ENCODE measurements around the gene FAM83D. TPM values are rescaled to one million over a fixed set of nuclear protein-coding genes. Genes with fewer than 3 reads are reported as not detected.

The FAM83D gene
- total and polyA plus RNA-seq, 2 experiments from 2014 or later, result 33.3 to 91.3 TPM

DNA sequence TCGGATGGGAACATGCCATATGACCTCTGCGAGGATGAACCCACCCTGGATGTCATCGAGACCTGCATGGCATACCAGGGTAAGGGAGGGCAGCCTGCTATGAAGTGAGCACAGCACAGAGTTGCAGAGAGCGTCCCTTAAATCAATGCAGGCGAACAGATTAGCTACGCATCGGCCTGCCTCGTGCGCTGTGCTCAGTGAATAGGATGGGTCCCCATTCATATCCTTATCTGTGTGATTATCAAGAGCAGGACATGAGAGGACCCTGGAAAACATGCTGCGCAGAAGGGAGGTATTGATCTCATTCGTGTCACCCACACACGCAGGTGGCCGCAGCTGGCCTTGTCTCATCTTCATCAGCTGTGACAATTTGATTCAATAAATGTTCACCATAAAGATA lies 25.6 kb upstream of the FAM83D start (continued):
- no peak for TF ChIP-seq JUNB (IDR thresholded peaks at IDR 0.05; ENCODE audit: unreplicated experiment)
- no peak for TF ChIP-seq EZH2phosphoT487 (IDR thresholded peaks at IDR 0.05; ENCODE audit: unreplicated experiment)

DNA sequence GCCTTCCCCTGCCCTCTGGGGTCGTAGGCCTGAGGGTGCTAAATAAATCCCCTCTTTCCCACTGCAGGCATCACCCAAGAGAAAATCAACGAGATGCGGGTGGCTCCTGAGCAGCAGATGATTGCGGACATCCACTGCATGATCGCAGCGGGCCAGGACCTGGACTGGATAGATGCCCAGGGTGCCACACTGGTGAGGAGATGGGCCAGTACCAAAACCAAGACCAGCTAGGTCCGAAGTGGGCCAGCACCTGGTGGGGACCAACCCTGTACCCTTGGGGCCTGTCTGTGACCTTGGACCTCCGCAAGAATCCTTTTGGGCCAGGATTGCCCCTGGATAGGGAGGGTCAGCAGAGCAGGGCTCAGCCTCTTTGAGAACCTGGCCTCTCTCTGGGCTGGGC lies 23.6 kb upstream of the FAM83D start:
- Histone ChIP-seq H3K27ac (ENCODE audit: low read depth) (no peak overlapping the region), H3F3A (replicated peaks; ENCODE audit: low read depth) (no peaks in the 10 kb centered on the region), H4K20me1 (replicated peaks; ENCODE audit: insufficient read depth) (no peaks in the 10 kb centered on the region; the same call in 1 of the 2 replicates), H3K27me3 (ENCODE audit: insufficient read depth) (no peaks in the 10 kb centered on the region), H3K4me3 (no peak overlapping the region), H2AFZ (no peak overlapping the region), H3K9me2 (ENCODE audit: insufficient read depth) (no peaks in the 10 kb centered on the region), H3K36me3 (ENCODE audit: insufficient read depth) (no peaks in the 10 kb centered on the region), H3K79me2 (replicated peaks; ENCODE audit: insufficient read depth) (no peaks in the 10 kb centered on the region), H3K4me1 (ENCODE audit: insufficient read depth) (no peaks in the 10 kb centered on the region), H3K4me2 (no peak overlapping the region)
- no peak overlapping the region for H3K4me3 Mint-ChIP-seq
- H3K27ac Mint-ChIP-seq, result no peak overlapping the region
- no peaks in the 10 kb centered on the region; the same call in 2 of the 3 replicates for H3K9me3 Mint-ChIP-seq
- no peaks in the 10 kb centered on the region for H3K4me1 Mint-ChIP-seq
- peaks cover 7% of the 10 kb centered on the region for H3K27me3 Mint-ChIP-seq (ENCODE audit: insufficient read depth, low read depth, poor library complexity)
- TF ChIP-seq POLR2AphosphoS5 (IDR thresholded peaks at IDR 0.05; ENCODE audit: low read depth), result no peak
- TF ChIP-seq JUNB (IDR thresholded peaks at IDR 0.05; ENCODE audit: unreplicated experiment), result no peak
- TF ChIP-seq, protein P1, sequence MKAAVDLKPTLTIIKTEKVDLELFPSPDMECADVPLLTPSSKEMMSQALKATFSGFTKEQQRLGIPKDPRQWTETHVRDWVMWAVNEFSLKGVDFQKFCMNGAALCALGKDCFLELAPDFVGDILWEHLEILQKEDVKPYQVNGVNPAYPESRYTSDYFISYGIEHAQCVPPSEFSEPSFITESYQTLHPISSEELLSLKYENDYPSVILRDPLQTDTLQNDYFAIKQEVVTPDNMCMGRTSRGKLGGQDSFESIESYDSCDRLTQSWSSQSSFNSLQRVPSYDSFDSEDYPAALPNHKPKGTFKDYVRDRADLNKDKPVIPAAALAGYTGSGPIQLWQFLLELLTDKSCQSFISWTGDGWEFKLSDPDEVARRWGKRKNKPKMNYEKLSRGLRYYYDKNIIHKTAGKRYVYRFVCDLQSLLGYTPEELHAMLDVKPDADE (IDR thresholded peaks at IDR 0.05), result no peak
- TF ChIP-seq, protein P2, sequence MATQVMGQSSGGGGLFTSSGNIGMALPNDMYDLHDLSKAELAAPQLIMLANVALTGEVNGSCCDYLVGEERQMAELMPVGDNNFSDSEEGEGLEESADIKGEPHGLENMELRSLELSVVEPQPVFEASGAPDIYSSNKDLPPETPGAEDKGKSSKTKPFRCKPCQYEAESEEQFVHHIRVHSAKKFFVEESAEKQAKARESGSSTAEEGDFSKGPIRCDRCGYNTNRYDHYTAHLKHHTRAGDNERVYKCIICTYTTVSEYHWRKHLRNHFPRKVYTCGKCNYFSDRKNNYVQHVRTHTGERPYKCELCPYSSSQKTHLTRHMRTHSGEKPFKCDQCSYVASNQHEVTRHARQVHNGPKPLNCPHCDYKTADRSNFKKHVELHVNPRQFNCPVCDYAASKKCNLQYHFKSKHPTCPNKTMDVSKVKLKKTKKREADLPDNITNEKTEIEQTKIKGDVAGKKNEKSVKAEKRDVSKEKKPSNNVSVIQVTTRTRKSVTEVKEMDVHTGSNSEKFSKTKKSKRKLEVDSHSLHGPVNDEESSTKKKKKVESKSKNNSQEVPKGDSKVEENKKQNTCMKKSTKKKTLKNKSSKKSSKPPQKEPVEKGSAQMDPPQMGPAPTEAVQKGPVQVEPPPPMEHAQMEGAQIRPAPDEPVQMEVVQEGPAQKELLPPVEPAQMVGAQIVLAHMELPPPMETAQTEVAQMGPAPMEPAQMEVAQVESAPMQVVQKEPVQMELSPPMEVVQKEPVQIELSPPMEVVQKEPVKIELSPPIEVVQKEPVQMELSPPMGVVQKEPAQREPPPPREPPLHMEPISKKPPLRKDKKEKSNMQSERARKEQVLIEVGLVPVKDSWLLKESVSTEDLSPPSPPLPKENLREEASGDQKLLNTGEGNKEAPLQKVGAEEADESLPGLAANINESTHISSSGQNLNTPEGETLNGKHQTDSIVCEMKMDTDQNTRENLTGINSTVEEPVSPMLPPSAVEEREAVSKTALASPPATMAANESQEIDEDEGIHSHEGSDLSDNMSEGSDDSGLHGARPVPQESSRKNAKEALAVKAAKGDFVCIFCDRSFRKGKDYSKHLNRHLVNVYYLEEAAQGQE (IDR thresholded peaks at IDR 0.05; ENCODE audit: unreplicated experiment), result no peak
- TF ChIP-seq ZNF114 (CRISPR knock-in tag; IDR thresholded peaks at IDR 0.05), result no peak
- TF ChIP-seq EZH2 (IDR thresholded peaks at IDR 0.05; ENCODE audit: low read depth, unreplicated experiment), result no peak
- TF ChIP-seq EZH2phosphoT487 (IDR thresholded peaks at IDR 0.05; ENCODE audit: unreplicated experiment), result no peak
- TF ChIP-seq NANOG (IDR thresholded peaks at IDR 0.05; ENCODE audit: borderline replicate concordance), result no peak
- TF ChIP-seq ZNF331 (CRISPR knock-in tag; IDR thresholded peaks at IDR 0.05; ENCODE audit: low read depth), result no peak
- no peak for TF ChIP-seq CREB1 (CRISPR knock-in tag; IDR thresholded peaks at IDR 0.05; ENCODE audit: low read depth)
- peaks cover 19% of the 10 kb centered on the region for H3K36me3 Mint-ChIP-seq (ENCODE audit: low read depth)
- ATAC-seq (no peak), DNase-seq (ENCODE audit: low spot score) (no peak)

DNA sequence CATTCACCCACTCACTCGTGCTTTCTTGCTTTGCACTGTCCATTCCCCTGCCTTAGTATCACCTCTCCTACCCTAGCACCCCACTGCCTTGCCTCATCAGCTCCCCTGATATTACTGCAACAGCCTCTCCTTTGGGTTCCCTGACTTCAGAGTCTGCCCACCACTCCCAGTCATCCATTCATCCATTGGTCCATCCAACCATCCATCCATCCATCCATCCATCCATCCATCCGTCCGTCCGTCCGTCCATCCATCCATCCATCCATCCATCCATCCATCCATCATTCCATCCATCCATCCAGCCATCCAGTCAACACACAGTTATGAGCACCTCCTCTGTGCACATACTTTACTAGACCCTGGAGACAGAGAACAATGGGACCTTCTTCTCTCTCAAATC lies 22.9 kb upstream of the FAM83D start:
- Mint-ChIP-seq H3K4me1 (no peaks in the 10 kb centered on the region), H3K27me3 (ENCODE audit: insufficient read depth, low read depth, poor library complexity) (peaks cover 7% of the 10 kb centered on the region), H3K4me3 (no peak overlapping the region), H3K9me3 (no peaks in the 10 kb centered on the region; the same call in 2 of the 3 replicates), H3K36me3 (ENCODE audit: low read depth) (peaks cover 19% of the 10 kb centered on the region), H3K27ac (no peak overlapping the region)
- Histone ChIP-seq H3K79me2 (replicated peaks; ENCODE audit: insufficient read depth) (no peaks in the 10 kb centered on the region), H3K27ac (ENCODE audit: low read depth) (no peak overlapping the region), H3K4me1 (ENCODE audit: insufficient read depth) (no peaks in the 10 kb centered on the region), H3K27me3 (ENCODE audit: insufficient read depth) (no peaks in the 10 kb centered on the region), H3K4me3 (no peak overlapping the region), H2AFZ (no peak overlapping the region), H3K4me2 (no peak overlapping the region), H3K9me2 (ENCODE audit: insufficient read depth) (no peaks in the 10 kb centered on the region), H3F3A (replicated peaks; ENCODE audit: low read depth) (no peaks in the 10 kb centered on the region), H4K20me1 (replicated peaks; ENCODE audit: insufficient read depth) (no peaks in the 10 kb centered on the region; the same call in 1 of the 2 replicates), H3K36me3 (ENCODE audit: insufficient read depth) (no peaks in the 10 kb centered on the region)
- no peak for DNase-seq (ENCODE audit: low spot score)
- no peak for ATAC-seq
- TF ChIP-seq, protein P3, sequence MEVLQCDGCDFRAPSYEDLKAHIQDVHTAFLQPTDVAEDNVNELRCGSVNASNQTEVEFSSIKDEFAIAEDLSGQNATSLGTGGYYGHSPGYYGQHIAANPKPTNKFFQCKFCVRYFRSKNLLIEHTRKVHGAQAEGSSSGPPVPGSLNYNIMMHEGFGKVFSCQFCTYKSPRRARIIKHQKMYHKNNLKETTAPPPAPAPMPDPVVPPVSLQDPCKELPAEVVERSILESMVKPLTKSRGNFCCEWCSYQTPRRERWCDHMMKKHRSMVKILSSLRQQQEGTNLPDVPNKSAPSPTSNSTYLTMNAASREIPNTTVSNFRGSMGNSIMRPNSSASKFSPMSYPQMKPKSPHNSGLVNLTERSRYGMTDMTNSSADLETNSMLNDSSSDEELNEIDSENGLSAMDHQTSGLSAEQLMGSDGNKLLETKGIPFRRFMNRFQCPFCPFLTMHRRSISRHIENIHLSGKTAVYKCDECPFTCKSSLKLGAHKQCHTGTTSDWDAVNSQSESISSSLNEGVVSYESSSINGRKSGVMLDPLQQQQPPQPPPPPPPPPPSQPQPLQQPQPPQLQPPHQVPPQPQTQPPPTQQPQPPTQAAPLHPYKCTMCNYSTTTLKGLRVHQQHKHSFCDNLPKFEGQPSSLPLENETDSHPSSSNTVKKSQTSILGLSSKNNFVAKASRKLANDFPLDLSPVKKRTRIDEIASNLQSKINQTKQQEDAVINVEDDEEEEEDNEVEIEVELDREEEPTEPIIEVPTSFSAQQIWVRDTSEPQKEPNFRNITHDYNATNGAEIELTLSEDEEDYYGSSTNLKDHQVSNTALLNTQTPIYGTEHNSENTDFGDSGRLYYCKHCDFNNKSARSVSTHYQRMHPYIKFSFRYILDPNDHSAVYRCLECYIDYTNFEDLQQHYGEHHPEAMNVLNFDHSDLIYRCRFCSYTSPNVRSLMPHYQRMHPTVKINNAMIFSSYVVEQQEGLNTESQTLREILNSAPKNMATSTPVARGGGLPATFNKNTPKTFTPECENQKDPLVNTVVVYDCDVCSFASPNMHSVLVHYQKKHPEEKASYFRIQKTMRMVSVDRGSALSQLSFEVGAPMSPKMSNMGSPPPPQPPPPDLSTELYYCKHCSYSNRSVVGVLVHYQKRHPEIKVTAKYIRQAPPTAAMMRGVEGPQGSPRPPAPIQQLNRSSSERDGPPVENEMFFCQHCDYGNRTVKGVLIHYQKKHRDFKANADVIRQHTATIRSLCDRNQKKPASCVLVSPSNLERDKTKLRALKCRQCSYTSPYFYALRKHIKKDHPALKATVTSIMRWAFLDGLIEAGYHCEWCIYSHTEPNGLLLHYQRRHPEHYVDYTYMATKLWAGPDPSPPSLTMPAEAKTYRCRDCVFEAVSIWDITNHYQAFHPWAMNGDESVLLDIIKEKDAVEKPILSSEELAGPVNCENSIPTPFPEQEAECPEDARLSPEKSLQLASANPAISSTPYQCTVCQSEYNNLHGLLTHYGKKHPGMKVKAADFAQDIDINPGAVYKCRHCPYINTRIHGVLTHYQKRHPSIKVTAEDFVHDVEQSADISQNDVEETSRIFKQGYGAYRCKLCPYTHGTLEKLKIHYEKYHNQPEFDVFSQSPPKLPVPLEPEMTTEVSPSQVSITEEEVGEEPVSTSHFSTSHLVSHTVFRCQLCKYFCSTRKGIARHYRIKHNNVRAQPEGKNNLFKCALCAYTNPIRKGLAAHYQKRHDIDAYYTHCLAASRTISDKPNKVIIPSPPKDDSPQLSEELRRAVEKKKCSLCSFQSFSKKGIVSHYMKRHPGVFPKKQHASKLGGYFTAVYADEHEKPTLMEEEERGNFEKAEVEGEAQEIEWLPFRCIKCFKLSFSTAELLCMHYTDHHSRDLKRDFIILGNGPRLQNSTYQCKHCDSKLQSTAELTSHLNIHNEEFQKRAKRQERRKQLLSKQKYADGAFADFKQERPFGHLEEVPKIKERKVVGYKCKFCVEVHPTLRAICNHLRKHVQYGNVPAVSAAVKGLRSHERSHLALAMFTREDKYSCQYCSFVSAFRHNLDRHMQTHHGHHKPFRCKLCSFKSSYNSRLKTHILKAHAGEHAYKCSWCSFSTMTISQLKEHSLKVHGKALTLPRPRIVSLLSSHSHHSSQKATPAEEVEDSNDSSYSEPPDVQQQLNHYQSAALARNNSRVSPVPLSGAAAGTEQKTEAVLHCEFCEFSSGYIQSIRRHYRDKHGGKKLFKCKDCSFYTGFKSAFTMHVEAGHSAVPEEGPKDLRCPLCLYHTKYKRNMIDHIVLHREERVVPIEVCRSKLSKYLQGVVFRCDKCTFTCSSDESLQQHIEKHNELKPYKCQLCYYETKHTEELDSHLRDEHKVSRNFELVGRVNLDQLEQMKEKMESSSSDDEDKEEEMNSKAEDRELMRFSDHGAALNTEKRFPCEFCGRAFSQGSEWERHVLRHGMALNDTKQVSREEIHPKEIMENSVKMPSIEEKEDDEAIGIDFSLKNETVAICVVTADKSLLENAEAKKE (CRISPR knock-in tag; IDR thresholded peaks at IDR 0.05), result no peak

All from GM23338 (cell line).